Fibroblast of skin of right biceps (primary cell): ENCODE results near the gene CDK6.

ENCODE experiments used
- DNase-seq: peaks from one replicate; pipeline ENCODE4 v3.0.0-alpha.2; 2013

The CDK6 gene

GRCh38 chr7:92845736-92846135 is 9.4 kb upstream of the CDK6 start:
- DNase-seq: no peak

- no peak for DNase-seq
These were observed 7.4 kb upstream of the CDK6 start for GRCh38 chr7:92843781-92844180.

GRCh38 chr7:92843034-92843760 is 6.8 kb upstream of the CDK6 start:
- DNase-seq: peak; percentile 87

- DNase-seq: no peak
These were observed 4.8 kb upstream of the CDK6 start for GRCh38 chr7:92841192-92841591.

GRCh38 chr7:92840316-92840715 is 3.9 kb upstream of the CDK6 start:
- DNase-seq: no peak

GRCh38 chr7:92839901-92840300 is 3.5 kb upstream of the CDK6 start:
- DNase-seq: no peak

GRCh38 chr7:92838934-92839333 is 2.6 kb upstream of the CDK6 start:
- DNase-seq: no peak

GRCh38 chr7:92837000-92837749 is 802 bp upstream of the CDK6 start:
- peak; percentile 45 for DNase-seq

- peak; percentile 37 for DNase-seq
These were observed 403 bp downstream of the CDK6 start for GRCh38 chr7:92835851-92836488.

GRCh38 chr7:92835261-92835850 is 1.0 kb downstream of the CDK6 start:
- DNase-seq: peak; percentile 83

GRCh38 chr7:92834507-92835260 is 1.7 kb downstream of the CDK6 start:
- DNase-seq: peak; percentile 19

GRCh38 chr7:92833766-92834506 is 2.4 kb downstream of the CDK6 start:
- DNase-seq: peak; percentile 86

- DNase-seq: peak; percentile 86
These were observed 3.2 kb downstream of the CDK6 start for GRCh38 chr7:92833024-92833765.

GRCh38 chr7:92832534-92833023 is 3.8 kb downstream of the CDK6 start:
- no peak for DNase-seq

GRCh38 chr7:92831716-92832533 is 4.4 kb downstream of the CDK6 start:
- peak; percentile 95 for DNase-seq

- DNase-seq: peak; percentile 30
These were observed 5.8 kb downstream of the CDK6 start for GRCh38 chr7:92830532-92831110.

GRCh38 chr7:92830027-92830426 is 6.3 kb downstream of the CDK6 start:
- DNase-seq: no peak

- DNase-seq: peak; percentile 35
These were observed 8.8 kb downstream of the CDK6 start for GRCh38 chr7:92827464-92828120.

- DNase-seq: no peak
These were observed 10.0 kb downstream of the CDK6 start for GRCh38 chr7:92826258-92826938.
